Measurements from ENCODE around the gene FOXK1.
A peak's percentile ranks its signal among the peaks of the same experiment; 100 is the strongest.

FOXK1 gene

GRCh38 chr7:4712281-4713182 is 30.4 kb downstream of the FOXK1 start:
- Histone ChIP-seq H3K27me3 (ENCODE audit: control insufficient read depth, insufficient read depth, low read length) (no peaks in the 10 kb centered on the region), H3K79me2 (peaks cover 80% of the 10 kb centered on the region), H3K4me1 (no peaks in the 10 kb centered on the region), H2AFZ (no peak overlapping the region), H3K27ac (no peak overlapping the region), H3K4me3 (ENCODE audit: low read depth, low read length) (no peak overlapping the region), H3K9ac (no peak overlapping the region), H3K9me3 (ENCODE audit: control insufficient read depth, low read length) (no peaks in the 10 kb centered on the region), H3K4me2 (ENCODE audit: low read length) (no peak overlapping the region), H3K36me3 (ENCODE audit: control insufficient read depth, insufficient read depth, low read length) (no peaks in the 10 kb centered on the region)
- TF ChIP-seq CTCF (IDR thresholded peaks at IDR 0.05) = no peak

GRCh38 chr7:4713183-4713784 is 31.2 kb downstream of the FOXK1 start:
- Histone ChIP-seq H3K27ac (no peak overlapping the region), H3K4me3 (ENCODE audit: low read depth, low read length) (no peak overlapping the region)

GRCh38 chr7:4714161-4714700 is 32.1 kb downstream of the FOXK1 start:
- Histone ChIP-seq H3K27ac (no peak overlapping the region), H3K79me2 (peaks cover 67% of the 10 kb centered on the region), H3K4me1 (no peaks in the 10 kb centered on the region), H3K27me3 (ENCODE audit: control insufficient read depth, insufficient read depth, low read length) (no peaks in the 10 kb centered on the region), H3K9ac (no peak overlapping the region), H3K9me3 (ENCODE audit: control insufficient read depth, low read length) (no peaks in the 10 kb centered on the region), H3K4me3 (ENCODE audit: low read depth, low read length) (no peak overlapping the region), H3K4me2 (ENCODE audit: low read length) (no peak overlapping the region), H3K36me3 (ENCODE audit: control insufficient read depth, insufficient read depth, low read length) (no peaks in the 10 kb centered on the region), H2AFZ (no peak overlapping the region)
- no peak for TF ChIP-seq CTCF (IDR thresholded peaks at IDR 0.05)

More at GRCh38 chr7:4713183-4713784, 31.2 kb downstream of the FOXK1 start:
- Histone ChIP-seq H3K27me3 (ENCODE audit: control insufficient read depth, insufficient read depth, low read length) (no peaks in the 10 kb centered on the region), H3K4me1 (no peaks in the 10 kb centered on the region), H2AFZ (no peak overlapping the region), H3K4me2 (ENCODE audit: low read length) (no peak overlapping the region), H3K79me2 (peaks cover 72% of the 10 kb centered on the region), H3K9ac (no peak overlapping the region), H3K9me3 (ENCODE audit: control insufficient read depth, low read length) (no peaks in the 10 kb centered on the region), H3K36me3 (ENCODE audit: control insufficient read depth, insufficient read depth, low read length) (no peaks in the 10 kb centered on the region)
- TF ChIP-seq CTCF (IDR thresholded peaks at IDR 0.05) = no peak

- no peaks in the 10 kb centered on the region for H3K4me1 ChIP-seq
- no peak overlapping the region for H3K4me3 ChIP-seq (ENCODE audit: low read depth, low read length)
- no peak overlapping the region for H3K27ac ChIP-seq
- peaks cover 67% of the 10 kb centered on the region for H3K79me2 ChIP-seq
- H3K36me3 ChIP-seq (ENCODE audit: control insufficient read depth, insufficient read depth, low read length) = no peaks in the 10 kb centered on the region
- H2AFZ ChIP-seq = no peak overlapping the region
- no peaks in the 10 kb centered on the region for H3K27me3 ChIP-seq (ENCODE audit: control insufficient read depth, insufficient read depth, low read length)
- peak overlapping the region; percentile 23 for H3K4me2 ChIP-seq (ENCODE audit: low read length)
- no peak for TF ChIP-seq CTCF (IDR thresholded peaks at IDR 0.05)
- no peaks in the 10 kb centered on the region for H3K9me3 ChIP-seq (ENCODE audit: control insufficient read depth, low read length)
- H3K9ac ChIP-seq = no peak overlapping the region
These were observed 32.8 kb downstream of the FOXK1 start for GRCh38 chr7:4714767-4715409.

All from parathyroid adenoma (tissue), 2 donors.